ENCODE results near the gene BSDC1.

DNA sequence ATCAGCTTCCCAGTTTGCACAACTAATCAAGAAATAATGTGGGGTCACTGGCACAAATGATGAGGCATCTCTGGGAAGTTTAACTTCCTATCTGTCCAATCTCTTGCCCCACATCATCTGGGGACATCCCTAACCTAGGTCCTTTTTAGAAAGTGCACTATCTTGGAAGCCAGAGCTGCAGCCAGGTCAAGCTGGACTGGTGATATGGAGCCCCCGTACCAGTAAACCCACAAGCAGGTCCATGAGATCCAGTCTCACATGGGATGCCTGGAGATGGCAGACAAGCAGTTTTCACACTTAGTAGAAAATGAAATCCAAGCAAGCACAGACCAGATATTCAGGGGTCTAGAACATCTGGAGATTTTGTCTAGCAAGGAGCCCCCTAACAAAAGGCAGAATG lies 27.5 kb upstream of the BSDC1 start:
- TF ChIP-seq POLR2A (IDR thresholded peaks at IDR 0.05): no peak
- TF ChIP-seq, protein P1, sequence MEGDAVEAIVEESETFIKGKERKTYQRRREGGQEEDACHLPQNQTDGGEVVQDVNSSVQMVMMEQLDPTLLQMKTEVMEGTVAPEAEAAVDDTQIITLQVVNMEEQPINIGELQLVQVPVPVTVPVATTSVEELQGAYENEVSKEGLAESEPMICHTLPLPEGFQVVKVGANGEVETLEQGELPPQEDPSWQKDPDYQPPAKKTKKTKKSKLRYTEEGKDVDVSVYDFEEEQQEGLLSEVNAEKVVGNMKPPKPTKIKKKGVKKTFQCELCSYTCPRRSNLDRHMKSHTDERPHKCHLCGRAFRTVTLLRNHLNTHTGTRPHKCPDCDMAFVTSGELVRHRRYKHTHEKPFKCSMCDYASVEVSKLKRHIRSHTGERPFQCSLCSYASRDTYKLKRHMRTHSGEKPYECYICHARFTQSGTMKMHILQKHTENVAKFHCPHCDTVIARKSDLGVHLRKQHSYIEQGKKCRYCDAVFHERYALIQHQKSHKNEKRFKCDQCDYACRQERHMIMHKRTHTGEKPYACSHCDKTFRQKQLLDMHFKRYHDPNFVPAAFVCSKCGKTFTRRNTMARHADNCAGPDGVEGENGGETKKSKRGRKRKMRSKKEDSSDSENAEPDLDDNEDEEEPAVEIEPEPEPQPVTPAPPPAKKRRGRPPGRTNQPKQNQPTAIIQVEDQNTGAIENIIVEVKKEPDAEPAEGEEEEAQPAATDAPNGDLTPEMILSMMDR (IDR thresholded peaks at IDR 0.05): no peak
- TF ChIP-seq EP300 (IDR thresholded peaks at IDR 0.05): no peak
